HUES6 (cell line): ENCODE data around the gene TLR4.

Experiments
- H3K27ac ChIP-seq: 2 replicates; pipeline ENCODE4 v1.7.0; 2013; ENCODE audit warnings: low read depth, mild to moderate bottlenecking, low read length, inconsistent platforms
- H3K27me3 ChIP-seq: 2 replicates; pipeline ENCODE4 v1.6.1; 2013; ENCODE audit warnings: low read length; ENCODE audit not compliant: control insufficient read depth, insufficient read depth
- H3K36me3 ChIP-seq: 2 replicates; pipeline ENCODE4 v1.6.1; 2013; ENCODE audit warnings: low read length; ENCODE audit not compliant: control insufficient read depth, insufficient read depth
- H3K4me1 ChIP-seq: 2 replicates; pipeline ENCODE4 v1.6.1; 2013; ENCODE audit warnings: low read length; ENCODE audit not compliant: control insufficient read depth, insufficient read depth
- H3K4me3 ChIP-seq: 2 replicates; pipeline ENCODE4 v1.5.1; 2013; ENCODE audit warnings: low read depth, low read length
- H3K9ac ChIP-seq: one replicate; pipeline ENCODE4 v1.6.1; 2013; ENCODE audit warnings: mild to moderate bottlenecking, low read length
- H3K9me3 ChIP-seq: 2 replicates; pipeline ENCODE4 v1.6.1; 2013; ENCODE audit warnings: low read depth, low read length; ENCODE audit not compliant: control insufficient read depth, insufficient read depth

The TLR4 gene

GRCh38 chr9:117714282-117714681, 10.1 kb downstream of the TLR4 start:
- Histone ChIP-seq H3K4me1 (no peaks in the 10 kb centered on the region), H3K27ac (no peak overlapping the region), H3K9me3 (no peaks in the 10 kb centered on the region), H3K4me3 (no peak overlapping the region), H3K9ac (no peak overlapping the region), H3K27me3 (no peaks in the 10 kb centered on the region; the same call in 1 of the 2 replicates), H3K36me3 (no peaks in the 10 kb centered on the region)

GRCh38 chr9:117715411-117715989, 11.3 kb downstream of the TLR4 start:
- Histone ChIP-seq H3K27ac (no peak overlapping the region), H3K36me3 (no peaks in the 10 kb centered on the region), H3K27me3 (no peaks in the 10 kb centered on the region; the same call in 1 of the 2 replicates), H3K4me1 (no peaks in the 10 kb centered on the region), H3K9me3 (no peaks in the 10 kb centered on the region), H3K4me3 (no peak overlapping the region), H3K9ac (no peak overlapping the region)

- no peaks in the 10 kb centered on the region; the same call in 1 of the 2 replicates for H3K27me3 ChIP-seq
- no peak overlapping the region for H3K27ac ChIP-seq
- no peaks in the 10 kb centered on the region for H3K9me3 ChIP-seq
- H3K36me3 ChIP-seq = no peaks in the 10 kb centered on the region
- H3K4me3 ChIP-seq = no peak overlapping the region
- no peak overlapping the region for H3K9ac ChIP-seq
- no peaks in the 10 kb centered on the region for H3K4me1 ChIP-seq
These were observed 13.9 kb downstream of the TLR4 start for GRCh38 chr9:117718085-117718484.

- Histone ChIP-seq H3K36me3 (no peaks in the 10 kb centered on the region), H3K9me3 (no peaks in the 10 kb centered on the region), H3K27me3 (no peaks in the 10 kb centered on the region), H3K4me1 (no peaks in the 10 kb centered on the region; the same call in 1 of the 2 replicates), H3K27ac (no peak overlapping the region), H3K9ac (no peak overlapping the region), H3K4me3 (no peak overlapping the region)
These were observed 14.5 kb downstream of the TLR4 start for GRCh38 chr9:117718701-117719100.

- H3K27ac ChIP-seq = no peak overlapping the region
- no peak overlapping the region for H3K9ac ChIP-seq
- no peak overlapping the region for H3K4me3 ChIP-seq
- H3K36me3 ChIP-seq = no peaks in the 10 kb centered on the region
- H3K27me3 ChIP-seq = no peaks in the 10 kb centered on the region
- H3K4me1 ChIP-seq = peaks cover 6% of the 10 kb centered on the region; the same call in 1 of the 2 replicates
- H3K9me3 ChIP-seq = no peaks in the 10 kb centered on the region
These were observed 15.1 kb downstream of the TLR4 start for GRCh38 chr9:117719161-117719920.

- Histone ChIP-seq H3K27me3 (no peaks in the 10 kb centered on the region), H3K36me3 (no peaks in the 10 kb centered on the region), H3K4me1 (peaks cover 6% of the 10 kb centered on the region; the same call in 1 of the 2 replicates), H3K27ac (no peak overlapping the region), H3K4me3 (no peak overlapping the region), H3K9ac (no peak overlapping the region), H3K9me3 (no peaks in the 10 kb centered on the region)
These were observed 15.9 kb downstream of the TLR4 start for GRCh38 chr9:117720066-117720465.

GRCh38 chr9:117720555-117720954, 16.4 kb downstream of the TLR4 start:
- no peak overlapping the region for H3K9ac ChIP-seq
- H3K4me3 ChIP-seq = no peak overlapping the region
- no peaks in the 10 kb centered on the region for H3K36me3 ChIP-seq
- H3K27me3 ChIP-seq = no peaks in the 10 kb centered on the region
- H3K27ac ChIP-seq = no peak overlapping the region
- H3K9me3 ChIP-seq = no peaks in the 10 kb centered on the region
- peaks cover 6% of the 10 kb centered on the region; the same call in 1 of the 2 replicates for H3K4me1 ChIP-seq

GRCh38 chr9:117720987-117721386, 16.8 kb downstream of the TLR4 start:
- Histone ChIP-seq H3K9me3 (no peaks in the 10 kb centered on the region), H3K36me3 (no peaks in the 10 kb centered on the region), H3K4me1 (peaks cover 6% of the 10 kb centered on the region; the same call in 1 of the 2 replicates), H3K27me3 (no peaks in the 10 kb centered on the region), H3K9ac (no peak overlapping the region), H3K27ac (no peak overlapping the region), H3K4me3 (no peak overlapping the region)

- Histone ChIP-seq H3K9me3 (no peaks in the 10 kb centered on the region), H3K4me1 (peaks cover 8% of the 10 kb centered on the region; the same call in 1 of the 2 replicates), H3K36me3 (no peaks in the 10 kb centered on the region), H3K27me3 (no peaks in the 10 kb centered on the region), H3K9ac (no peak overlapping the region), H3K4me3 (no peak overlapping the region), H3K27ac (no peak overlapping the region)
These were observed 18.0 kb downstream of the TLR4 start for GRCh38 chr9:117722108-117722761.

- H3K27me3 ChIP-seq = no peaks in the 10 kb centered on the region
- no peak overlapping the region for H3K9ac ChIP-seq
- no peak overlapping the region for H3K27ac ChIP-seq
- H3K36me3 ChIP-seq = no peaks in the 10 kb centered on the region
- no peak overlapping the region for H3K4me3 ChIP-seq
- peaks cover 10% of the 10 kb centered on the region; the same call in 1 of the 2 replicates for H3K4me1 ChIP-seq
- no peaks in the 10 kb centered on the region for H3K9me3 ChIP-seq
These were observed 19.9 kb downstream of the TLR4 start for GRCh38 chr9:117723986-117724625.
